Raji (cell line): ENCODE measurements around the gene ZNRD2.

Source experiments
- POLR2A ChIP-seq: IDR thresholded peaks from 2 replicates; pipeline ENCODE4 v1.6.1; 2011; ENCODE audit warnings: low read depth, low read length, control low read depth; ENCODE audit not compliant: insufficient read depth

Gene ZNRD2

GRCh38 chr11:65537620-65538231 is 32.6 kb upstream of the ZNRD2 start:
- TF ChIP-seq POLR2A = no peak

GRCh38 chr11:65538232-65538914 is 31.9 kb upstream of the ZNRD2 start:
- TF ChIP-seq POLR2A = no peak

GRCh38 chr11:65538915-65539743 is 31.1 kb upstream of the ZNRD2 start:
- no peak for TF ChIP-seq POLR2A

GRCh38 chr11:65539744-65540289 is 30.5 kb upstream of the ZNRD2 start:
- no peak for TF ChIP-seq POLR2A

- TF ChIP-seq POLR2A = peak; percentile 75
Observed at GRCh38 chr11:65540290-65541092, 29.8 kb upstream of the ZNRD2 start.

GRCh38 chr11:65541093-65541982 is 28.9 kb upstream of the ZNRD2 start:
- TF ChIP-seq POLR2A = no peak

GRCh38 chr11:65542738-65543390 is 27.4 kb upstream of the ZNRD2 start:
- TF ChIP-seq POLR2A = no peak

GRCh38 chr11:65545853-65546216 is 24.4 kb upstream of the ZNRD2 start:
- no peak for TF ChIP-seq POLR2A

GRCh38 chr11:65546217-65546958 is 23.9 kb upstream of the ZNRD2 start:
- TF ChIP-seq POLR2A = peak; percentile 47; the same call in 1 of the 2 replicates

- TF ChIP-seq POLR2A = no peak
Observed at GRCh38 chr11:65547446-65548125, 22.7 kb upstream of the ZNRD2 start.

GRCh38 chr11:65548395-65548794 is 21.9 kb upstream of the ZNRD2 start:
- TF ChIP-seq POLR2A = no peak

GRCh38 chr11:65549096-65549495 is 21.2 kb upstream of the ZNRD2 start:
- no peak for TF ChIP-seq POLR2A

GRCh38 chr11:65551572-65552387 is 18.5 kb upstream of the ZNRD2 start:
- peak; percentile 43 for TF ChIP-seq POLR2A
